SK-N-SH (cell line): ENCODE results near the gene NEK9.

Experiments used
- CTCF ChIP-seq: fragments of 200-600 bp; sonication (generic); IDR thresholded peaks from 2 replicates; pipeline ENCODE4 v1.6.1; 2017; ENCODE audit warnings: antibody characterized with exemption, mild to moderate bottlenecking, moderate library complexity
- EP300 ChIP-seq, 2 experiments: IDR thresholded peaks; 2 replicates each; pipeline versions ENCODE4 v1.4.0 to v1.6.1; 2012; ENCODE audit warnings: borderline replicate concordance in 1 of 2, low read depth in 1 of 2, low read length in 1 of 2
- EZH2phosphoT487 ChIP-seq: fragments of 200-600 bp; sonication (generic); IDR thresholded peaks from 2 replicates; pipeline ENCODE4 v1.6.1; 2017; ENCODE audit warnings: low read depth, mixed run types, mild to moderate bottlenecking, antibody characterized with exemption, moderate library complexity, borderline replicate concordance
- GATA2 ChIP-seq: sonication (generic); formaldehyde crosslinking; IDR thresholded peaks from 2 replicates; pipeline ENCODE4 v1.5.0; 2020; ENCODE audit warnings: mild to moderate bottlenecking, missing genetic modification reagents
- MXI1 ChIP-seq: IDR thresholded peaks from 2 replicates; pipeline ENCODE4 v1.6.1; 2012; ENCODE audit warnings: mild to moderate bottlenecking, low read depth, low read length, improper control_type of control experiment
- RAD21 ChIP-seq: IDR thresholded peaks from 2 replicates; pipeline ENCODE4 v1.6.1; 2012; ENCODE audit warnings: mild to moderate bottlenecking, low read length
- RCOR1 ChIP-seq: fragments of 150-350 bp; IDR thresholded peaks from 2 replicates; pipeline ENCODE4 v1.6.1; 2017; ENCODE audit warnings: antibody characterized with exemption, low read length
- REST ChIP-seq: IDR thresholded peaks from 2 replicates; pipeline ENCODE4 v1.6.1; 2012; ENCODE audit warnings: mild to moderate bottlenecking, low read depth, low read length, moderate library complexity
- TAF1 ChIP-seq: IDR thresholded peaks from 2 replicates; pipeline ENCODE4 v1.6.1; 2012; ENCODE audit warnings: low read depth, mild to moderate bottlenecking, low read length, moderate library complexity, borderline replicate concordance
- TEAD4 ChIP-seq: IDR thresholded peaks from 2 replicates; pipeline ENCODE4 v1.4.0; 2012; ENCODE audit warnings: mild to moderate bottlenecking, borderline replicate concordance; ENCODE audit not compliant: insufficient read depth
- USF2 ChIP-seq: fragments of 150-350 bp; IDR thresholded peaks from 2 replicates; pipeline ENCODE4 v1.6.1; 2017; ENCODE audit warnings: antibody characterized with exemption, low read length, low read depth, borderline replicate concordance

- TF ChIP-seq RAD21: no peak
- TF ChIP-seq EZH2phosphoT487: no peak
- TF ChIP-seq CTCF: no peak
- no peak for TF ChIP-seq RCOR1
- TF ChIP-seq EP300 (IDR thresholded peaks at IDR 0.05; ENCODE audit: borderline replicate concordance in 1 of 2, low read depth in 1 of 2, low read length in 1 of 2): no peak
- no peak for TF ChIP-seq TAF1
- TF ChIP-seq TEAD4: no peak
- no peak for TF ChIP-seq REST
- no peak for TF ChIP-seq GATA2 (CRISPR knock-in tag)
- TF ChIP-seq USF2: no peak
- no peak for TF ChIP-seq MXI1
These were observed 96.7 kb downstream of the NEK9 start for GRCh38 chr14:75030147-75030546.
